ENCODE measurements around the gene GTF3C2. TPM values are rescaled to one million over a fixed set of nuclear protein-coding genes. Genes with fewer than 3 reads are reported as not detected.
A peak's percentile ranks its signal among the peaks of the same experiment; 100 is the strongest.

The GTF3C2 gene
- total and polyA plus RNA-seq, 9 of the 15 experiments (the other 6 are each of a cell fraction or from before 2014, with no cell fraction given), result 35.5 to 96.8 (median 53.0) TPM

GRCh38 chr2:27370026-27370815 is 13.7 kb upstream of the GTF3C2 start, which contains the start of the genes EIF2B4 and SNX17 (continued):
- TF ChIP-seq TSHZ1 (CRISPR knock-in tag; IDR thresholded peaks at IDR 0.05), result no peak
- TF ChIP-seq PKNOX1 (IDR thresholded peaks at IDR 0.05), result peak; percentile 14; the same call in 1 of the 2 replicates
- TF ChIP-seq YY1 (IDR thresholded peaks at IDR 0.05; ENCODE audit: borderline replicate concordance in 1 of 3, control insufficient read depth in 1 of 3, extremely low read depth in 1 of 3, insufficient read depth in 3 of 3, insufficient read length in 1 of 3, insufficient replicate concordance in 2 of 3, low read depth in 1 of 3, low read length in 2 of 3), result peak; percentile 75 to 93 (median 77)
- no peak for TF ChIP-seq SLC30A9 (CRISPR knock-in tag; IDR thresholded peaks at IDR 0.05)
- no peak for TF ChIP-seq CHD4 (IDR thresholded peaks at IDR 0.05; ENCODE audit: insufficient read depth, insufficient replicate concordance, low read depth, low read length, poor library complexity, severe bottlenecking)
- no peak for TF ChIP-seq CC2D1A (IDR thresholded peaks at IDR 0.05)
- no peak for TF ChIP-seq ZNF717 (CRISPR knock-in tag; IDR thresholded peaks at IDR 0.05)
- no peak for TF ChIP-seq PRMT5 (CRISPR knock-in tag; IDR thresholded peaks at IDR 0.05)
- TF ChIP-seq NELFE (IDR thresholded peaks at IDR 0.05; ENCODE audit: insufficient read depth, insufficient read length), result no peak
- peak; percentile 93 for TF ChIP-seq KLF16 (IDR thresholded peaks at IDR 0.05)
- no peak for TF ChIP-seq JUNB (CRISPR knock-in tag; conservative IDR thresholded peaks at IDR 0.05)
- peak; percentile 63 for TF ChIP-seq FOSL1 (tag; conservative IDR thresholded peaks at IDR 0.05)
- TF ChIP-seq HDAC3 (IDR thresholded peaks at IDR 0.05; ENCODE audit: borderline replicate concordance, partially characterized antibody), result no peak
- TF ChIP-seq DMBX1 (CRISPR knock-in tag; IDR thresholded peaks at IDR 0.05; ENCODE audit: borderline replicate concordance), result peak; percentile 22; the same call in 1 of the 2 replicates
- no peak for TF ChIP-seq GTF3C2 (IDR thresholded peaks at IDR 0.05; ENCODE audit: borderline replicate concordance, extremely low read depth, insufficient read length)
- peak; percentile 96 for TF ChIP-seq MAX (CRISPR knock-in tag; IDR thresholded peaks at IDR 0.05)
- peak; percentile 89; the same call in 1 of the 2 replicates for TF ChIP-seq PHF8 (IDR thresholded peaks at IDR 0.05; ENCODE audit: borderline replicate concordance, low read length)
